Measurements from ENCODE around the gene PGM2L1.

PGM2L1 gene

GRCh38 chr11:74311352-74311926 lies 86.8 kb downstream of the PGM2L1 start, which contains the start of gene P4HA3:
P4HA3 (minus strand) TSS chr11:74311640; CDS start chr11:74311611, 29 bp downstream.
- Histone ChIP-seq H2AFZ (ENCODE audit: low read length) (no peak within 1 kb of the TSS), H3K4me2 (ENCODE audit: low read depth, low read length, poor library complexity, severe bottlenecking) (no peak within 1 kb of the TSS)

DNA sequence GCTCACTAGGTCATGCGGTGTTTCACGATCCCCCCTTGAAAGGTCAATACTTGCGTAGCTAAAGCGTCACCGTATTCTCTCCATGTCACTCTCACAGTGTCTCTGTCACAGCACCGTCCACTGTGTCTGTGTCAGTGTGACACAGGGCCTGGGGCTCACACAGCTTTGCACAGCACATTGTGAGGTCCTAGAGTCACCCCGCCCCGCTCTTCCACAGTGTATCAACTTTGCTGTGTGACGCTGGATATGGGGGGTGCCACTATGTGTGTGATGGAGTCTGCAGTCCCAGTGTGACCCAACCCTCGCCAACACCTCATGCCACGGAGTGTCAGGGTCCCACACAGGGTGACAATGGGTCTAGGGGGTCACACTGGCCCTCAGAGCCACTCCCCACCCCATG lies 87.4 kb downstream of the PGM2L1 start:
- H3K4me2 ChIP-seq (ENCODE audit: low read depth, low read length, poor library complexity, severe bottlenecking): no peak overlapping the region

More at GRCh38 chr11:74311352-74311926, 86.8 kb downstream of the PGM2L1 start, which contains the start of gene P4HA3:
- Histone ChIP-seq H3K36me3 (ENCODE audit: insufficient read depth, low read length) (no peaks in the 10 kb centered on the region), H3K79me2 (ENCODE audit: insufficient read depth, low read length) (no peaks in the 10 kb centered on the region), H3K4me1 (ENCODE audit: insufficient read depth, low read length, poor library complexity, severe bottlenecking) (no peaks in the 10 kb centered on the region), H3K27me3 (ENCODE audit: insufficient read depth, low read length, poor library complexity, severe bottlenecking) (no peaks in the 10 kb centered on the region), H3K9ac (ENCODE audit: low read depth, low read length, poor library complexity, severe bottlenecking) (no peak within 1 kb of the TSS), H3K9me2 (replicated peaks; ENCODE audit: low read depth, low read length) (no peaks in the 10 kb centered on the region), H3F3A (ENCODE audit: low read depth) (no peaks in the 10 kb centered on the region), H3K9me3 (ENCODE audit: insufficient read depth, low read depth, low read length) (no peaks in the 10 kb centered on the region; the same call in 1 of the 2 replicates), H4K20me1 (ENCODE audit: insufficient read depth, low read length, poor library complexity, severe bottlenecking) (no peaks in the 10 kb centered on the region), H3K4me3 (ENCODE audit: low read length, poor library complexity, severe bottlenecking) (no peak within 1 kb of the TSS)
- no peak for TF ChIP-seq EZH2phosphoT487 (IDR thresholded peaks at IDR 0.05; ENCODE audit: borderline replicate concordance)
- TF ChIP-seq, protein P1, sequence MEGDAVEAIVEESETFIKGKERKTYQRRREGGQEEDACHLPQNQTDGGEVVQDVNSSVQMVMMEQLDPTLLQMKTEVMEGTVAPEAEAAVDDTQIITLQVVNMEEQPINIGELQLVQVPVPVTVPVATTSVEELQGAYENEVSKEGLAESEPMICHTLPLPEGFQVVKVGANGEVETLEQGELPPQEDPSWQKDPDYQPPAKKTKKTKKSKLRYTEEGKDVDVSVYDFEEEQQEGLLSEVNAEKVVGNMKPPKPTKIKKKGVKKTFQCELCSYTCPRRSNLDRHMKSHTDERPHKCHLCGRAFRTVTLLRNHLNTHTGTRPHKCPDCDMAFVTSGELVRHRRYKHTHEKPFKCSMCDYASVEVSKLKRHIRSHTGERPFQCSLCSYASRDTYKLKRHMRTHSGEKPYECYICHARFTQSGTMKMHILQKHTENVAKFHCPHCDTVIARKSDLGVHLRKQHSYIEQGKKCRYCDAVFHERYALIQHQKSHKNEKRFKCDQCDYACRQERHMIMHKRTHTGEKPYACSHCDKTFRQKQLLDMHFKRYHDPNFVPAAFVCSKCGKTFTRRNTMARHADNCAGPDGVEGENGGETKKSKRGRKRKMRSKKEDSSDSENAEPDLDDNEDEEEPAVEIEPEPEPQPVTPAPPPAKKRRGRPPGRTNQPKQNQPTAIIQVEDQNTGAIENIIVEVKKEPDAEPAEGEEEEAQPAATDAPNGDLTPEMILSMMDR (conservative IDR thresholded peaks at IDR 0.05; ENCODE audit: low read length): no peak

DNA sequence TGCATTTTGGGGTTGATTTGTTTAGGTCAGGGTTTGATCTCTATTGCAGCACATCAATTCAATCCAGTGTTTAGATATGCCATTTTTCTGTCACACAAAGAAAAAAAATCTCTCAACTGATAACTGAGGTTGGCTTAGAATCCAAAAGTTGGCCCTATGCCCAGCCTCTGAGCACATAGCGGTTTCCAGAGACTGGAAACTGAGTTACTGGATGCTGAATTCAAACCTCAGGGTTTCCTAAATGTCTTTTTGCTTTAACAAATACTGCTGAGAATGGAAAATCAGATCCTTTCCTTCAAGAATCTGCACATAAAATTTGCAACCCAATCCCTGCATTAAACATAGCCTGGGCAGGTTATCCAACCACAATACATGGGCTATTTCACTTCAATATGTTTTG lies 90.8 kb downstream of the PGM2L1 start:
- H3F3A ChIP-seq (ENCODE audit: low read depth): no peaks in the 10 kb centered on the region
- H3K4me3 ChIP-seq (ENCODE audit: low read length, poor library complexity, severe bottlenecking): no peak overlapping the region
- no peaks in the 10 kb centered on the region for H3K79me2 ChIP-seq (ENCODE audit: insufficient read depth, low read length)
- no peaks in the 10 kb centered on the region for H3K36me3 ChIP-seq (ENCODE audit: insufficient read depth, low read length)
- H3K9ac ChIP-seq (ENCODE audit: low read depth, low read length, poor library complexity, severe bottlenecking): no peak overlapping the region
- H3K4me2 ChIP-seq (ENCODE audit: low read depth, low read length, poor library complexity, severe bottlenecking): no peak overlapping the region
- H4K20me1 ChIP-seq (ENCODE audit: insufficient read depth, low read length, poor library complexity, severe bottlenecking): no peaks in the 10 kb centered on the region
- no peak for TF ChIP-seq EZH2phosphoT487 (IDR thresholded peaks at IDR 0.05; ENCODE audit: borderline replicate concordance)
- TF ChIP-seq, protein P1 (conservative IDR thresholded peaks at IDR 0.05; ENCODE audit: low read length): no peak
- H3K4me1 ChIP-seq (ENCODE audit: insufficient read depth, low read length, poor library complexity, severe bottlenecking): no peaks in the 10 kb centered on the region
- H3K9me3 ChIP-seq (ENCODE audit: insufficient read depth, low read depth, low read length): no peaks in the 10 kb centered on the region
- H3K9me2 ChIP-seq (replicated peaks; ENCODE audit: low read depth, low read length): no peaks in the 10 kb centered on the region
- H3K27me3 ChIP-seq (ENCODE audit: insufficient read depth, low read length, poor library complexity, severe bottlenecking): no peaks in the 10 kb centered on the region
- H2AFZ ChIP-seq (ENCODE audit: low read length): no peak overlapping the region

More for the DNA sequence above, 87.4 kb downstream of the PGM2L1 start:
- TF ChIP-seq, protein P1 (conservative IDR thresholded peaks at IDR 0.05; ENCODE audit: low read length): no peak
- TF ChIP-seq EZH2phosphoT487 (IDR thresholded peaks at IDR 0.05; ENCODE audit: borderline replicate concordance): no peak
- Histone ChIP-seq H3K36me3 (ENCODE audit: insufficient read depth, low read length) (no peaks in the 10 kb centered on the region), H4K20me1 (ENCODE audit: insufficient read depth, low read length, poor library complexity, severe bottlenecking) (no peaks in the 10 kb centered on the region), H3K79me2 (ENCODE audit: insufficient read depth, low read length) (no peaks in the 10 kb centered on the region), H3K9ac (ENCODE audit: low read depth, low read length, poor library complexity, severe bottlenecking) (no peak overlapping the region), H3K9me3 (ENCODE audit: insufficient read depth, low read depth, low read length) (no peaks in the 10 kb centered on the region), H3K4me3 (ENCODE audit: low read length, poor library complexity, severe bottlenecking) (no peak overlapping the region), H3K4me1 (ENCODE audit: insufficient read depth, low read length, poor library complexity, severe bottlenecking) (no peaks in the 10 kb centered on the region), H3K9me2 (replicated peaks; ENCODE audit: low read depth, low read length) (no peaks in the 10 kb centered on the region), H3F3A (ENCODE audit: low read depth) (no peaks in the 10 kb centered on the region), H3K27me3 (ENCODE audit: insufficient read depth, low read length, poor library complexity, severe bottlenecking) (no peaks in the 10 kb centered on the region), H2AFZ (ENCODE audit: low read length) (no peak overlapping the region)
